Right atrium auricular region (tissue), 2 donors: ENCODE measurements around the gene JMJD1C. TPM values are rescaled to one million over a fixed set of nuclear protein-coding genes. Genes with fewer than 3 reads are reported as not detected.
A peak's percentile ranks its signal among the peaks of the same experiment; 100 is the strongest.

Source experiments
- DNase-seq: peaks from one replicate; pipeline ENCODE4 v3.0.0-alpha.2; 2019; ENCODE audit warnings: low spot score
- H3K27ac ChIP-seq, 2 donors: fragments of 200-600 bp; sonication (generic); 1 replicate in 1 of 2; 2 replicates in 1 of 2; pipeline ENCODE4 v1.5.1; 2016 to 2019
- H3K27me3 ChIP-seq, 2 donors: fragments of 200-600 bp; sonication (generic); one replicate each; pipeline versions ENCODE4 v1.5.1 to v1.6.0; 2017 to 2019
- H3K36me3 ChIP-seq: fragments of 200-600 bp; sonication (generic); one replicate; pipeline ENCODE4 v1.5.1; 2016
- H3K4me1 ChIP-seq, 2 donors: fragments of 200-600 bp; sonication (generic); one replicate each; pipeline versions ENCODE4 v1.5.1 to v1.6.0; 2017 to 2019
- H3K4me3 ChIP-seq, 2 donors: fragments of 200-600 bp; sonication (generic); 1 replicate in 1 of 2; 2 replicates in 1 of 2; pipeline ENCODE4 v1.5.1; 2017 to 2019; ENCODE audit warnings: mild to moderate bottlenecking in 1 of 2, moderate library complexity in 1 of 2
- H3K9me3 ChIP-seq, 2 donors: fragments of 200-600 bp; sonication (generic); one replicate each; pipeline ENCODE4 v1.5.1; 2019
- CTCF ChIP-seq, 2 donors: fragments of 200-600 bp; sonication (generic); IDR thresholded peaks; one replicate each; pipeline ENCODE4 v1.5.1; 2019; ENCODE audit warnings: antibody characterized with exemption in 2 of 2
- total RNA-seq, 2 donors: library from RNA; depleted of rRNA; stranded (reverse); fragments of >200 nt; gene quantifications; one replicate each; pipeline ENCODE4 v1.1.0, GENCODE V29; 2016

The JMJD1C gene
- total RNA-seq, 2 donors from 2014 or later, result 45.5 to 57.6 TPM

DNA sequence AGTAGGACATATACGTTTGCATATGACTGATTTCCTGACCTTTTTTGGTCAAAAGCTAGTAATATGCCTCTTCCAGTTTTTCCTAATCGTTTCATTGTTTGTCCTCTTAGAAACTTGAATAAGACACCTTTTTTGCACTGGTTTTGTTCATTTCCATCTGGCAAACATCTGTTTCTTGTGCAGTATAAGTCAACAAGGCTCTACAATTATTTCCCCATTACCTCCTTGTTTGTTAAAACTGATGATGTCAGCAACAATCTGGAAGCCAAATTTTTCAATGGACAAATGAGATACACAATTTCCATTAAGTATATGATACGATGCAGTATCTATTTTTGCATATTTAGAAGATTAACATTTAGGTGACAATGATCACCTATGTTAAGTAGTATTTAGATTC is 183.8 kb downstream of the JMJD1C start:
- Histone ChIP-seq H3K4me1 (no peaks in the 10 kb centered on the region), H3K27ac (no peak overlapping the region), H3K36me3 (no peaks in the 10 kb centered on the region), H3K4me3 (no peak overlapping the region), H3K9me3 (no peaks in the 10 kb centered on the region), H3K27me3 (no peaks in the 10 kb centered on the region)
- no peak for DNase-seq
- TF ChIP-seq CTCF (IDR thresholded peaks at IDR 0.05), result no peak

DNA sequence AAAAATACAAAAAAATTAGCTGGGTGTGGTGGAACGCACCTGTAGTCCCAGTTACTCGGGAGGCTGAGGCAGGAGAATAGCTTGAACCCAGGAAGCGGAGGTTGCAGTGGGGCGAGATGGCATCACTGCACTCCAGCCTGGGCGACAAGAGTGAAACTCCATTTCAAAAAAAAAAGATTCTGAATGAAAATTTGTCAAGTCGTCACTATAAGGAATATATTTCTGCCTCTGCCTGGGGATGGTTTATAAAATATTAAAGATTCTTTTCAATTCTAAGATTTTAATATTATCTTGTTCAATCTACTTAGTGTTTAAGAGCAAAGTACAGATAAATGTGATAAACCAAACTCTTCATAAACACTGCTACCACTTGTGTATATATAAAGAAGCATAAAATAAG is 185.4 kb downstream of the JMJD1C start:
- Histone ChIP-seq H3K4me3 (no peak overlapping the region), H3K4me1 (no peaks in the 10 kb centered on the region), H3K27me3 (no peaks in the 10 kb centered on the region), H3K9me3 (no peaks in the 10 kb centered on the region), H3K36me3 (no peaks in the 10 kb centered on the region), H3K27ac (no peak overlapping the region)
- DNase-seq, result no peak
- no peak for TF ChIP-seq CTCF (IDR thresholded peaks at IDR 0.05)

- no peaks in the 10 kb centered on the region for H3K9me3 ChIP-seq
- H3K4me1 ChIP-seq, result peaks cover 0 to 12% of the 10 kb centered on the region in 2 donors
- no peaks in the 10 kb centered on the region for H3K36me3 ChIP-seq
- no peaks in the 10 kb centered on the region for H3K27me3 ChIP-seq
- no peak overlapping the region for H3K4me3 ChIP-seq
- no peak overlapping the region for H3K27ac ChIP-seq
- TF ChIP-seq CTCF (IDR thresholded peaks at IDR 0.05), result no peak
- no peak for DNase-seq
Observed at GRCh38 chr10:63275094-63275493, 190.7 kb downstream of the JMJD1C start.

GRCh38 chr10:63273577-63273976 is 192.2 kb downstream of the JMJD1C start:
- Histone ChIP-seq H3K27me3 (no peaks in the 10 kb centered on the region), H3K27ac (peak overlapping the region in 1 of 2 donors; percentile 35), H3K9me3 (no peaks in the 10 kb centered on the region), H3K4me1 (peaks cover 0 to 18% of the 10 kb centered on the region in 2 donors), H3K4me3 (no peak overlapping the region), H3K36me3 (no peaks in the 10 kb centered on the region)
- DNase-seq, result no peak
- no peak for TF ChIP-seq CTCF (IDR thresholded peaks at IDR 0.05)

- H3K27ac ChIP-seq, result peak overlapping the region; percentile 90 to 91
- H3K4me3 ChIP-seq, result peak overlapping the region; percentile 41 to 58
- H3K4me1 ChIP-seq, result peaks cover 0 to 28% of the 10 kb centered on the region in 2 donors
- peak in 1 of 2 donors; percentile 51 for TF ChIP-seq CTCF (IDR thresholded peaks at IDR 0.05)
- H3K9me3 ChIP-seq, result no peaks in the 10 kb centered on the region
- peak; percentile 96 for DNase-seq
- no peaks in the 10 kb centered on the region for H3K27me3 ChIP-seq
- H3K36me3 ChIP-seq, result no peaks in the 10 kb centered on the region
Observed at GRCh38 chr10:63268798-63269503, 196.8 kb downstream of the JMJD1C start.
